H1 (cell line): ENCODE data around the gene HTR3E. TPM values are rescaled to one million over a fixed set of nuclear protein-coding genes. Genes with fewer than 3 reads are reported as not detected.

Experiments used
- CTCF ChIA-PET: fragments of 300-600 bp; sonication (Branson Sonifier 250); formaldehyde crosslinking; loops from one replicate; lab custom pipeline; 2021; ENCODE audit not compliant: partially characterized antibody; lab: Charles Lee
- POLR2A ChIA-PET: fragments of 300-600 bp; sonication (Branson Sonifier 250); formaldehyde crosslinking; loops from one replicate; lab custom pipeline; 2021; ENCODE audit warnings: inconsistent platforms; ENCODE audit not compliant: partially characterized antibody; lab: Charles Lee
- DNase-seq, 2 experiments: peaks; one replicate each; pipeline versions ENCODE4 v3.0.0 to v3.0.0-alpha.2; 2010 to 2022; ENCODE audit warnings: low spot score in 2 of 2, low read depth in 1 of 2, mixed read lengths in 1 of 2
- FAIRE-seq: peaks from 2 replicates; lab custom pipeline; 2011; peaks lifted over from hg19 to GRCh38; lab: Jason Lieb, UNC
- H2AFZ ChIP-seq: 2 replicates; pipeline ENCODE4 v1.8.1; 2012; ENCODE audit warnings: low read length, inconsistent platforms
- H2AK5ac ChIP-seq: 2 replicates; pipeline ENCODE4 v1.6.1; 2013; ENCODE audit warnings: low read depth, low read length
- H2BK120ac ChIP-seq: replicated peaks from 2 replicates; pipeline ENCODE3; 2013; ENCODE audit warnings: low read depth, low read length, inconsistent platforms
- H2BK12ac ChIP-seq: 2 replicates; pipeline ENCODE4 v1.6.1; 2013; ENCODE audit warnings: low read depth, low read length
- H2BK15ac ChIP-seq: 2 replicates; pipeline ENCODE4 v1.6.1; 2013; ENCODE audit warnings: low read length
- H2BK20ac ChIP-seq: 2 replicates; pipeline ENCODE4 v1.6.1; 2013; ENCODE audit warnings: low read length
- H2BK5ac ChIP-seq: 2 replicates; pipeline ENCODE4 v1.6.1; 2013; ENCODE audit warnings: low read depth, low read length
- H3K14ac ChIP-seq: 2 replicates; pipeline ENCODE4 v1.6.1; 2013; ENCODE audit warnings: inconsistent platforms; ENCODE audit not compliant: insufficient read length
- H3K18ac ChIP-seq: 2 replicates; pipeline ENCODE4 v1.6.1; 2013; ENCODE audit warnings: low read length; ENCODE audit errors: extremely low read depth
- H3K23ac ChIP-seq: 2 replicates; pipeline ENCODE4 v1.6.1; 2013; ENCODE audit warnings: inconsistent platforms; ENCODE audit not compliant: insufficient read length
- H3K23me2 ChIP-seq: 2 replicates; pipeline ENCODE4 v1.6.1; 2013; ENCODE audit warnings: low read depth, low read length
- H3K27ac ChIP-seq: 2 replicates; pipeline ENCODE4 v1.6.1; 2011; ENCODE audit warnings: low read depth, low read length, inconsistent platforms
- H3K27me3 ChIP-seq, 4 experiments: replicated peaks in 1 of 4; 1 replicate in 1 of 4; 2 replicates in 3 of 4; pipeline versions ENCODE4 v1.6.1 to v1.8.1; 2011 to 2013; ENCODE audit warnings: low read length in 3 of 4, mild to moderate bottlenecking in 3 of 4, inconsistent platforms in 2 of 4, mixed read lengths in 2 of 4, moderate library complexity in 1 of 4; ENCODE audit not compliant: control insufficient read depth in 3 of 4, insufficient read depth in 3 of 4; ENCODE audit errors: extremely low read depth in 1 of 4
- H3K36me3 ChIP-seq, 4 experiments: 2 replicates each; pipeline versions ENCODE4 v1.6.1 to v1.8.1; 2011 to 2013; ENCODE audit warnings: mild to moderate bottlenecking in 4 of 4, low read length in 3 of 4, moderate library complexity in 2 of 4, control low read depth in 1 of 4, inconsistent platforms in 1 of 4; ENCODE audit not compliant: insufficient read depth in 4 of 4, control insufficient read depth in 2 of 4
- H3K4ac ChIP-seq: replicated peaks from 2 replicates; pipeline ENCODE3; 2013; ENCODE audit warnings: low read length, low read depth, mixed read lengths, inconsistent platforms; ENCODE audit not compliant: insufficient read length
- H3K4me1 ChIP-seq, 4 experiments: replicated peaks in 1 of 4; 1 replicate in 1 of 4; 2 replicates in 3 of 4; pipeline versions ENCODE4 v1.6.1 to v1.8.1; 2011 to 2013; ENCODE audit warnings: low read length in 3 of 4, inconsistent platforms in 2 of 4, mixed read lengths in 1 of 4; ENCODE audit not compliant: insufficient read depth in 4 of 4, control insufficient read depth in 3 of 4
- H3K4me2 ChIP-seq, 2 experiments: 2 replicates each; pipeline versions ENCODE4 v1.6.1 to v1.8.1; 2011 to 2013; ENCODE audit warnings: low read depth in 2 of 2, low read length in 2 of 2, control low read depth in 1 of 2, inconsistent platforms in 1 of 2, mild to moderate bottlenecking in 1 of 2; ENCODE audit not compliant: insufficient read depth in 1 of 2
- H3K4me3 ChIP-seq, 4 experiments: fragments of 200-600, 300-600 bp in 1 of 4; sonication (generic), shearing (Covaris generic), sonication (Bioruptor Twin) in 1 of 4; 2 replicates each; pipeline versions ENCODE4 v1.5.1 to v1.8.1; 2011 to 2016; ENCODE audit warnings: low read length in 4 of 4, low read depth in 3 of 4, control low read depth in 2 of 4, inconsistent platforms in 2 of 4, mild to moderate bottlenecking in 2 of 4, mixed read lengths in 1 of 4, moderate library complexity in 1 of 4; ENCODE audit not compliant: insufficient read depth in 2 of 4; ENCODE audit errors: extremely low read depth in 1 of 4
- H3K56ac ChIP-seq: replicated peaks from 2 replicates; pipeline ENCODE3; 2013; ENCODE audit warnings: low read depth, mild to moderate bottlenecking, mixed read lengths, low read length, inconsistent platforms; ENCODE audit not compliant: insufficient read length
- H3K79me1 ChIP-seq: 2 replicates; pipeline ENCODE4 v1.6.1; 2013; ENCODE audit warnings: low read depth, low read length, control low read depth
- H3K79me2 ChIP-seq, 2 experiments: 2 replicates each; pipeline versions ENCODE4 v1.6.1 to v1.8.1; 2012 to 2013; ENCODE audit warnings: low read length in 2 of 2, mild to moderate bottlenecking in 2 of 2, inconsistent platforms in 1 of 2; ENCODE audit not compliant: insufficient read depth in 2 of 2, control insufficient read depth in 1 of 2
- H3K9ac ChIP-seq, 4 experiments: replicated peaks in 1 of 4; 1 replicate in 1 of 4; 2 replicates in 3 of 4; pipeline versions ENCODE4 v1.6.1 to v1.8.1; 2011 to 2013; ENCODE audit warnings: low read depth in 3 of 4, low read length in 3 of 4, control low read depth in 2 of 4, mild to moderate bottlenecking in 2 of 4, moderate library complexity in 2 of 4, inconsistent platforms in 1 of 4; ENCODE audit errors: extremely low read depth in 1 of 4
- H3K9me3 ChIP-seq, 2 experiments: 2 replicates each; pipeline versions ENCODE4 v1.6.1 to v1.8.1; 2012 to 2013; ENCODE audit warnings: mild to moderate bottlenecking in 2 of 2, moderate library complexity in 2 of 2, control low read depth in 1 of 2, inconsistent platforms in 1 of 2, low read depth in 1 of 2, low read length in 1 of 2, mixed read lengths in 1 of 2; ENCODE audit not compliant: insufficient read depth in 2 of 2
- H4K20me1 ChIP-seq, 2 experiments: replicated peaks in 1 of 2; 2 replicates each; pipeline versions ENCODE3 to v1.8.1; 2011 to 2013; ENCODE audit warnings: inconsistent platforms in 2 of 2, low read length in 2 of 2, mild to moderate bottlenecking in 1 of 2; ENCODE audit not compliant: insufficient read depth in 2 of 2, control insufficient read depth in 1 of 2
- H4K5ac ChIP-seq: 2 replicates; pipeline ENCODE4 v1.6.1; 2013; ENCODE audit warnings: low read length, low read depth, mixed read lengths, inconsistent platforms; ENCODE audit not compliant: insufficient read length
- H4K8ac ChIP-seq: 2 replicates; pipeline ENCODE4 v1.8.0; 2013; ENCODE audit warnings: mild to moderate bottlenecking, moderate library complexity, low read length, inconsistent platforms; ENCODE audit not compliant: insufficient read depth; ENCODE audit errors: extremely low read depth
- H4K91ac ChIP-seq: replicated peaks from 2 replicates; pipeline ENCODE3; 2013; ENCODE audit warnings: low read length, mixed read lengths, inconsistent platforms; ENCODE audit not compliant: insufficient read length
- CBX5 ChIP-seq: fragments of 300-800, 300-1000 bp; sonication (generic); IDR thresholded peaks from 2 replicates; pipeline ENCODE4 v1.7.1; 2016; ENCODE audit warnings: antibody characterized with exemption, low read length, low read depth
- CBX8 ChIP-seq: fragments of 300-800, 300-1000 bp; sonication (generic); IDR thresholded peaks from 2 replicates; pipeline ENCODE4 v1.7.1; 2016; ENCODE audit warnings: low read depth, low read length, borderline replicate concordance
- EGR1 ChIP-seq: IDR thresholded peaks from 2 replicates; pipeline ENCODE4 v1.6.1; 2011; ENCODE audit warnings: low read depth, low read length, borderline replicate concordance
- EZH2 ChIP-seq: fragments of 200-600 bp; sonication (generic); IDR thresholded peaks from 2 replicates; pipeline ENCODE4 v1.7.1; 2012; ENCODE audit warnings: low read depth, mild to moderate bottlenecking, moderate library complexity, low read length, inconsistent platforms; ENCODE audit not compliant: severe bottlenecking
- HDAC6 ChIP-seq: IDR thresholded peaks from one replicate; pipeline ENCODE4 v1.7.1; 2012; ENCODE audit warnings: low read depth, mild to moderate bottlenecking, inconsistent platforms, low read length, moderate library complexity
- JUN ChIP-seq: IDR thresholded peaks from 2 replicates; pipeline ENCODE4 v1.6.1; 2011; ENCODE audit warnings: low read depth, mild to moderate bottlenecking, improper control_type of control experiment, low read length
- KDM5A ChIP-seq: fragments of 200-600 bp; IDR thresholded peaks from 2 replicates; pipeline ENCODE4 v1.7.1; 2012; ENCODE audit warnings: mild to moderate bottlenecking, low read length, inconsistent platforms, mixed read lengths
- NRF1 ChIP-seq: IDR thresholded peaks from 2 replicates; pipeline ENCODE4 v1.6.1; 2011; ENCODE audit warnings: mild to moderate bottlenecking, low read depth, low read length, improper control_type of control experiment
- POLR2AphosphoS5 ChIP-seq: IDR thresholded peaks from 2 replicates; pipeline ENCODE4 v1.6.1; 2011; ENCODE audit warnings: low read depth, low read length
- RAD21 ChIP-seq, 2 experiments: IDR thresholded peaks in 1 of 2; conservative IDR thresholded peaks in 1 of 2; 2 replicates each; pipeline ENCODE4 v1.6.1; 2011; ENCODE audit warnings: low read depth in 2 of 2, low read length in 2 of 2, improper control_type of control experiment in 1 of 2, inconsistent platforms in 1 of 2, mild to moderate bottlenecking in 1 of 2, moderate library complexity in 1 of 2
- SIRT6 ChIP-seq: IDR thresholded peaks from one replicate; pipeline ENCODE4 v1.7.1; 2012; ENCODE audit warnings: low read length, inconsistent platforms
- TCF12 ChIP-seq: IDR thresholded peaks from 2 replicates; pipeline ENCODE4 v1.6.1; 2011; ENCODE audit warnings: low read depth, mild to moderate bottlenecking, low read length
- WGBS, 2 experiments: shearing (Covaris generic) in 1 of 2; methylation state at CpG; one replicate each; pipeline versions ENCODE4 v1.1.6 to v1.1.7; 2013 to 2015; ENCODE audit warnings: low lambda C conversion rate in 2 of 2, mixed read lengths in 2 of 2, inconsistent platforms in 1 of 2, low coverage in 1 of 2, missing lambda C conversion rate in 1 of 2; ENCODE audit not compliant: insufficient replicate concordance in 2 of 2, insufficient coverage in 1 of 2, insufficient read length in 1 of 2; ENCODE audit errors: extremely low coverage in 1 of 2, missing lambda C conversion rate in 1 of 2; 5-methylcytosine and 5-hydroxymethylcytosine counted together
- polyA plus RNA-seq, 7 experiments: library from polyadenylated mRNA; depleted of rRNA in 3 of 7; stranded (reverse) in 5 of 7; unstranded in 2 of 7; fragments of >200 nt in 5 of 7; fragments of 200-250 nt in 2 of 7; gene quantifications; 1 replicate in 5 of 7; 2 replicates in 1 of 7; 4 replicates in 1 of 7; pipeline versions ENCODE4 v1.2.1 to v1.2.3, GENCODE V29; 2011 to 2013; ENCODE audit warnings: missing spikeins in 2 of 7, mixed read lengths in 2 of 7
- total RNA-seq: library from RNA; stranded (reverse); fragmentation: NEBNext Ultra II Directional; extraction: Animal tissue kit (Norgen Biotek cat#: 25700); gene quantifications from 2 replicates; pipeline ENCODE4 v1.2.1, GENCODE V29; 2021
- TF ChIP-seq, protein P1 (sequence below): IDR thresholded peaks from 2 replicates; pipeline ENCODE4 v1.6.1; 2012; ENCODE audit warnings: low read length, inconsistent platforms

The HTR3E gene
- total and polyA plus RNA-seq, 2 of the 8 experiments (the other 6 are each of a cell fraction or from before 2014, with no cell fraction given), result not detected

DNA sequence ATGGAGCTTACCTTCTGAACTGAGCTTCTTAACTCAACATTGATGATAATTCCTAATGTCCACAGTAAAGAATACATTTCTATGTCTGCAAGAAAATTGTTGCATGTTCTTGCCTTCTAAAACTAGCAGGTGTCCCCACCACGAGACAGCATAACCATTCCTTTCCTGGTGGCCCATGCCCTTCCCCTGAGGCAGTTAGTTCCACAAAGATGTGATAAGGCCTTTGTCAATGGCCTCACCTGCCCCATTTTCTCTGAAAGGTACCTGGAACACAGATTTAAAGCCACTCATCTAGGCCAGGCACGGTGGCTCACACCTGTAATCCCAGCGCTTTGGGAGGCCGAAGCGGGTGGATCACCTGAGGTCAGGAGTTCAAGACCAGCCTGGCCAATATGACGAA lies 21.0 kb upstream of the HTR3E start:
- FAIRE-seq, result no peak
- POLR2A ChIA-PET, result no interaction called here
- H3K56ac ChIP-seq, result no peak overlapping the region
- no peak for TF ChIP-seq TCF12
- TF ChIP-seq CBX8, result no peak
- TF ChIP-seq HDAC6, result no peak
- TF ChIP-seq EZH2, result no peak
- TF ChIP-seq CBX5, result no peak
- no peak for TF ChIP-seq RAD21 (IDR thresholded peaks at IDR 0.05 in 1 of 2, conservative IDR thresholded peaks at IDR 0.05 in 1 of 2; ENCODE audit: low read depth in 2 of 2, low read length in 2 of 2)
- TF ChIP-seq EGR1, result no peak
- TF ChIP-seq, protein P1, sequence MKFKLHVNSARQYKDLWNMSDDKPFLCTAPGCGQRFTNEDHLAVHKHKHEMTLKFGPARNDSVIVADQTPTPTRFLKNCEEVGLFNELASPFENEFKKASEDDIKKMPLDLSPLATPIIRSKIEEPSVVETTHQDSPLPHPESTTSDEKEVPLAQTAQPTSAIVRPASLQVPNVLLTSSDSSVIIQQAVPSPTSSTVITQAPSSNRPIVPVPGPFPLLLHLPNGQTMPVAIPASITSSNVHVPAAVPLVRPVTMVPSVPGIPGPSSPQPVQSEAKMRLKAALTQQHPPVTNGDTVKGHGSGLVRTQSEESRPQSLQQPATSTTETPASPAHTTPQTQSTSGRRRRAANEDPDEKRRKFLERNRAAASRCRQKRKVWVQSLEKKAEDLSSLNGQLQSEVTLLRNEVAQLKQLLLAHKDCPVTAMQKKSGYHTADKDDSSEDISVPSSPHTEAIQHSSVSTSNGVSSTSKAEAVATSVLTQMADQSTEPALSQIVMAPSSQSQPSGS, result no peak
- TF ChIP-seq SIRT6, result no peak
- TF ChIP-seq POLR2AphosphoS5, result no peak
- no peak for TF ChIP-seq NRF1
- TF ChIP-seq JUN, result no peak
- no peak for TF ChIP-seq KDM5A

More for the DNA sequence above, 21.0 kb upstream of the HTR3E start:
- H3K4me3 ChIP-seq, result no peak overlapping the region
- H3K36me3 ChIP-seq, result no peaks in the 10 kb centered on the region
- no peak overlapping the region for H3K14ac ChIP-seq
- H3K4ac ChIP-seq, result no peak overlapping the region
- H2BK12ac ChIP-seq, result no peak overlapping the region
- no peak overlapping the region for H2BK20ac ChIP-seq
- H3K27ac ChIP-seq, result no peak overlapping the region
- H3K4me2 ChIP-seq, result no peak overlapping the region
- no peak overlapping the region for H3K23ac ChIP-seq
- no peak overlapping the region for H4K91ac ChIP-seq
- no peaks in the 10 kb centered on the region for H4K20me1 ChIP-seq
- CTCF ChIA-PET, result interaction anchor here (0.6 to 1.2 kb wide), 2 partner anchors 44 to 94 kb away, joined by 4 read pairs; no protein-coding TSS in a partner anchor
- H3K9me3 ChIP-seq, result peaks cover 2 to 4% of the 10 kb centered on the region in 2 experiments; a peak in 2 of 4 replicates
- no peak overlapping the region for H4K5ac ChIP-seq
- no peak overlapping the region for H3K18ac ChIP-seq
- H3K23me2 ChIP-seq, result no peaks in the 10 kb centered on the region; the same call in 1 of the 2 replicates
- no peaks in the 10 kb centered on the region for H3K79me2 ChIP-seq
- H3K79me1 ChIP-seq, result no peaks in the 10 kb centered on the region
- no peak for DNase-seq
- H2BK15ac ChIP-seq, result no peak overlapping the region
- H3K9ac ChIP-seq, result no peak overlapping the region
- H2AK5ac ChIP-seq, result no peak overlapping the region
- no peak overlapping the region for H4K8ac ChIP-seq
- H3K27me3 ChIP-seq, result no peaks in the 10 kb centered on the region
- no peak overlapping the region for H2AFZ ChIP-seq
- H2BK5ac ChIP-seq, result no peak overlapping the region
- 90% methylated on average over 6 of the region's 6 CpGs; no CpG with 5 or more reads in 1 of the 2 experiments for WGBS, 2 experiments
- H3K4me1 ChIP-seq, result no peaks in the 10 kb centered on the region; a peak in 1 of 7 replicates
- no peak overlapping the region for H2BK120ac ChIP-seq
